ENCODE data around the gene CCDC7.

CCDC7 gene

DNA sequence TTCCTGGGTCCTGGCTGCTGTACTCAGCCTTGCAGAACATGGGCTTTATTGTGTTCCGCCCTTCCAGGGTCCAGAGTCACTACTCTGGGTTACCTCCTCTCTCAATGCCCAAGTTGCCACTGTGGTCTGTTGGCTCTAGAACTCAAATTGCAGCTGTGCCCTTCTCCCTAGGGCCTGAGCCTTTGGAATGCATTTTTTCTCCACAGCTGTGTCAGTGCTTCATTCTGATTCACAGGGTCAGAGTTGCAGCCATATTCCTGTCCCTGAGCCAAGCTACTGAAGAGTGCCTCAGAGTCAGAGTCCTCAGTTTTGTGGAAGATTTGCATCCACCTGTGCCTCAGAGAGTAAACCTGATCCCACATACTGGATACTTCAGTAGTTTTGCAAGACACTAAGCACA is 344.5 kb downstream of the CCDC7 start:
- Histone ChIP-seq H3K4me3 (ENCODE audit: low read length, poor library complexity, severe bottlenecking) (no peak overlapping the region), H3K9me3 (ENCODE audit: insufficient read depth, low read depth, low read length) (no peaks in the 10 kb centered on the region), H3K9me2 (replicated peaks; ENCODE audit: low read depth, low read length) (no peaks in the 10 kb centered on the region), H4K20me1 (ENCODE audit: insufficient read depth, low read length, poor library complexity, severe bottlenecking) (no peaks in the 10 kb centered on the region), H2AFZ (ENCODE audit: low read length) (no peak overlapping the region), H3K79me2 (ENCODE audit: insufficient read depth, low read length) (no peaks in the 10 kb centered on the region), H3K27me3 (ENCODE audit: insufficient read depth, low read length, poor library complexity, severe bottlenecking) (no peaks in the 10 kb centered on the region), H3K36me3 (ENCODE audit: insufficient read depth, low read length) (no peaks in the 10 kb centered on the region), H3K4me2 (ENCODE audit: low read depth, low read length, poor library complexity, severe bottlenecking) (no peak overlapping the region), H3K9ac (ENCODE audit: low read depth, low read length, poor library complexity, severe bottlenecking) (no peak overlapping the region), H3K4me1 (ENCODE audit: insufficient read depth, low read length, poor library complexity, severe bottlenecking) (no peaks in the 10 kb centered on the region), H3F3A (ENCODE audit: low read depth) (no peaks in the 10 kb centered on the region)
- TF ChIP-seq, protein P1, sequence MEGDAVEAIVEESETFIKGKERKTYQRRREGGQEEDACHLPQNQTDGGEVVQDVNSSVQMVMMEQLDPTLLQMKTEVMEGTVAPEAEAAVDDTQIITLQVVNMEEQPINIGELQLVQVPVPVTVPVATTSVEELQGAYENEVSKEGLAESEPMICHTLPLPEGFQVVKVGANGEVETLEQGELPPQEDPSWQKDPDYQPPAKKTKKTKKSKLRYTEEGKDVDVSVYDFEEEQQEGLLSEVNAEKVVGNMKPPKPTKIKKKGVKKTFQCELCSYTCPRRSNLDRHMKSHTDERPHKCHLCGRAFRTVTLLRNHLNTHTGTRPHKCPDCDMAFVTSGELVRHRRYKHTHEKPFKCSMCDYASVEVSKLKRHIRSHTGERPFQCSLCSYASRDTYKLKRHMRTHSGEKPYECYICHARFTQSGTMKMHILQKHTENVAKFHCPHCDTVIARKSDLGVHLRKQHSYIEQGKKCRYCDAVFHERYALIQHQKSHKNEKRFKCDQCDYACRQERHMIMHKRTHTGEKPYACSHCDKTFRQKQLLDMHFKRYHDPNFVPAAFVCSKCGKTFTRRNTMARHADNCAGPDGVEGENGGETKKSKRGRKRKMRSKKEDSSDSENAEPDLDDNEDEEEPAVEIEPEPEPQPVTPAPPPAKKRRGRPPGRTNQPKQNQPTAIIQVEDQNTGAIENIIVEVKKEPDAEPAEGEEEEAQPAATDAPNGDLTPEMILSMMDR (conservative IDR thresholded peaks at IDR 0.05; ENCODE audit: low read length), result no peak
- TF ChIP-seq EZH2phosphoT487 (IDR thresholded peaks at IDR 0.05; ENCODE audit: borderline replicate concordance), result no peak

DNA sequence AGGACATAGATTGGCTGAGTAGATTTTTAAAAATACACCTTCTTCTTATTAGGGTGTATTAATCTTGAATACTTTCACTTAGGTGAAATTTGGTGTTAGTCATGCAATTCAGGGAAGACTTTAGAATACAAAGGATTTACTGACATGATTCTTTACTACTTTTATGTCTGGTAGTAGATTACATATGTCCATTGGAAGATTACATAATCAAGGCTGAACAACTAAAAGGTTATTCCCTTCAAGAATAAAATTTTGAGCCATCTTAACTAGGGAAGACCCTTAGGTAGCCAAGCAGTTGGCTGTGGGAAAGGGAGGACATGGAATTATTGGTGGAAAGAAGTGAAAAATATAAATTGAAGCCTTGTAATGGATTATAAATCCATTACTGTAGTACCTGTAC is 347.1 kb downstream of the CCDC7 start:
- no peaks in the 10 kb centered on the region for H3K79me2 ChIP-seq (ENCODE audit: insufficient read depth, low read length)
- no peaks in the 10 kb centered on the region for H3K27me3 ChIP-seq (ENCODE audit: insufficient read depth, low read length, poor library complexity, severe bottlenecking)
- H3K9me3 ChIP-seq (ENCODE audit: insufficient read depth, low read depth, low read length), result no peaks in the 10 kb centered on the region
- no peaks in the 10 kb centered on the region for H3K4me1 ChIP-seq (ENCODE audit: insufficient read depth, low read length, poor library complexity, severe bottlenecking)
- no peak overlapping the region for H3K9ac ChIP-seq (ENCODE audit: low read depth, low read length, poor library complexity, severe bottlenecking)
- no peak overlapping the region for H2AFZ ChIP-seq (ENCODE audit: low read length)
- no peak overlapping the region for H3K4me3 ChIP-seq (ENCODE audit: low read length, poor library complexity, severe bottlenecking)
- H3F3A ChIP-seq (ENCODE audit: low read depth), result no peaks in the 10 kb centered on the region
- no peak for TF ChIP-seq EZH2phosphoT487 (IDR thresholded peaks at IDR 0.05; ENCODE audit: borderline replicate concordance)
- TF ChIP-seq, protein P1 (conservative IDR thresholded peaks at IDR 0.05; ENCODE audit: low read length), result no peak
- H3K4me2 ChIP-seq (ENCODE audit: low read depth, low read length, poor library complexity, severe bottlenecking), result no peak overlapping the region
- no peaks in the 10 kb centered on the region for H4K20me1 ChIP-seq (ENCODE audit: insufficient read depth, low read length, poor library complexity, severe bottlenecking)
- H3K36me3 ChIP-seq (ENCODE audit: insufficient read depth, low read length), result no peaks in the 10 kb centered on the region
- H3K9me2 ChIP-seq (replicated peaks; ENCODE audit: low read depth, low read length), result no peaks in the 10 kb centered on the region

DNA sequence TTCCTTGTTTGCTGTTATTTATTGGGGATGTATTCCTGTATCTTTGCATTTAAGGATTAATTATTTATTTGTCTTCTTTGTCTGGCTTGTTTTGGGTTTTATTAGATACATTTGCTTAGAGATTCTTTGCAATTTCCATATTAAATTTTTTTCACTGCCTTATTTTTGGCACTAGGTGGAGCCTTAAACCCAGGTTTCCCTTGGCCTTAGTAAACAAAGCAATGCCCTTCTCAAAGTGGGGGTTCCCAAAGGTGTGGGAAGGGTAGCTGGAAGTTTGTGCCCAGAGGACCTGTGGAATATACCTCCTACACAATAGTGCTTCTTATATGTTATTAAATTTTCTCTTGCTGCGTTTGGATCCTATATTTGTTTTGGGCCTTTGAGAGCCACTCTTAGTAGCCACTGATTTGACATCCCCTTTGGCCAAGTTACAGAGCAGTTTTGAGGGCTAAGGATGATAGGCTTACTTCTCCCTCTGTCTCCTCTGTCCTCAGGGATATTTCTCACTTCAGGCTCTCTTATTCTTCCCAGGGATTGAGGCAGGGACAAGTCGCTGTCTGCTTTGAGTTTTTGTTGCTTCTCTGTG is 349.8 kb downstream of the CCDC7 start:
- H3K79me2 ChIP-seq (ENCODE audit: insufficient read depth, low read length), result no peaks in the 10 kb centered on the region
- no peaks in the 10 kb centered on the region for H3K9me2 ChIP-seq (replicated peaks; ENCODE audit: low read depth, low read length)
- no peak overlapping the region for H2AFZ ChIP-seq (ENCODE audit: low read length)
- H3F3A ChIP-seq (ENCODE audit: low read depth), result no peaks in the 10 kb centered on the region
- H3K4me2 ChIP-seq (ENCODE audit: low read depth, low read length, poor library complexity, severe bottlenecking), result no peak overlapping the region
- TF ChIP-seq, protein P1 (conservative IDR thresholded peaks at IDR 0.05; ENCODE audit: low read length), result peak; percentile 94
- no peak for TF ChIP-seq EZH2phosphoT487 (IDR thresholded peaks at IDR 0.05; ENCODE audit: borderline replicate concordance)
- no peaks in the 10 kb centered on the region for H3K27me3 ChIP-seq (ENCODE audit: insufficient read depth, low read length, poor library complexity, severe bottlenecking)
- no peaks in the 10 kb centered on the region for H3K9me3 ChIP-seq (ENCODE audit: insufficient read depth, low read depth, low read length)
- H4K20me1 ChIP-seq (ENCODE audit: insufficient read depth, low read length, poor library complexity, severe bottlenecking), result no peaks in the 10 kb centered on the region
- no peak overlapping the region for H3K4me3 ChIP-seq (ENCODE audit: low read length, poor library complexity, severe bottlenecking)
- H3K36me3 ChIP-seq (ENCODE audit: insufficient read depth, low read length), result no peaks in the 10 kb centered on the region
- H3K4me1 ChIP-seq (ENCODE audit: insufficient read depth, low read length, poor library complexity, severe bottlenecking), result no peaks in the 10 kb centered on the region
- H3K9ac ChIP-seq (ENCODE audit: low read depth, low read length, poor library complexity, severe bottlenecking), result no peak overlapping the region
